AG09309 (cell line): Measurements from ENCODE around the gene PIPOX.

ENCODE experiments used
- DNase-seq: peaks from one replicate; pipeline ENCODE4 v3.0.0-alpha.2; 2010; ENCODE audit warnings: low read depth
- H3K4me3 ChIP-seq: 2 replicates; pipeline ENCODE4 v1.5.1; 2011; ENCODE audit warnings: mild to moderate bottlenecking, low read depth, low read length, moderate library complexity; ENCODE audit not compliant: control insufficient read depth
- TF ChIP-seq, protein P1 (sequence below): IDR thresholded peaks from 2 replicates; pipeline ENCODE4 v1.5.1; 2011; ENCODE audit warnings: mild to moderate bottlenecking, low read depth, low read length, inconsistent platforms; ENCODE audit not compliant: insufficient read depth, control insufficient read depth; ENCODE audit errors: missing control alignments

The PIPOX gene

DNA sequence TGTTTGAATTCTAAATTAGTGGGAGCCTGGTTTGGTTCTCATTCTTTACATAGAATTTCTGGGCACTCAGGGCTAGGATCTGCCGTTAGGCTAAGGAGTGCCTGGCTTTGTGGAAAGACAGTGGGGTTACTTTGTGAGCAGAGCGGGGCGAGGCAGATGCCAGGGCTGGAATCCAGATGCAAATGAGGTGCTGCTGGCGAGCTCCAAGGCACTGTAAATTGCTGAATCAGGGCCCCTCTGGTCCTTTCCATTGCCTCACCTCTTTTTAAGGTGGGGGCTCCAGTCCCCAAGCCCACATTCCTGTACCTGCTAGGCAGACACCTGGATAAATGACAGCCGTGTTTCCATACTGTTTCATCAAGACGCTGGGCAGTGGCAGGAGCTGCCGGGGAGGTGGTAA is 33.8 kb downstream of the PIPOX start:
- no peak for DNase-seq
- TF ChIP-seq, protein P1, sequence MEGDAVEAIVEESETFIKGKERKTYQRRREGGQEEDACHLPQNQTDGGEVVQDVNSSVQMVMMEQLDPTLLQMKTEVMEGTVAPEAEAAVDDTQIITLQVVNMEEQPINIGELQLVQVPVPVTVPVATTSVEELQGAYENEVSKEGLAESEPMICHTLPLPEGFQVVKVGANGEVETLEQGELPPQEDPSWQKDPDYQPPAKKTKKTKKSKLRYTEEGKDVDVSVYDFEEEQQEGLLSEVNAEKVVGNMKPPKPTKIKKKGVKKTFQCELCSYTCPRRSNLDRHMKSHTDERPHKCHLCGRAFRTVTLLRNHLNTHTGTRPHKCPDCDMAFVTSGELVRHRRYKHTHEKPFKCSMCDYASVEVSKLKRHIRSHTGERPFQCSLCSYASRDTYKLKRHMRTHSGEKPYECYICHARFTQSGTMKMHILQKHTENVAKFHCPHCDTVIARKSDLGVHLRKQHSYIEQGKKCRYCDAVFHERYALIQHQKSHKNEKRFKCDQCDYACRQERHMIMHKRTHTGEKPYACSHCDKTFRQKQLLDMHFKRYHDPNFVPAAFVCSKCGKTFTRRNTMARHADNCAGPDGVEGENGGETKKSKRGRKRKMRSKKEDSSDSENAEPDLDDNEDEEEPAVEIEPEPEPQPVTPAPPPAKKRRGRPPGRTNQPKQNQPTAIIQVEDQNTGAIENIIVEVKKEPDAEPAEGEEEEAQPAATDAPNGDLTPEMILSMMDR: no peak
- no peak overlapping the region for H3K4me3 ChIP-seq

DNA sequence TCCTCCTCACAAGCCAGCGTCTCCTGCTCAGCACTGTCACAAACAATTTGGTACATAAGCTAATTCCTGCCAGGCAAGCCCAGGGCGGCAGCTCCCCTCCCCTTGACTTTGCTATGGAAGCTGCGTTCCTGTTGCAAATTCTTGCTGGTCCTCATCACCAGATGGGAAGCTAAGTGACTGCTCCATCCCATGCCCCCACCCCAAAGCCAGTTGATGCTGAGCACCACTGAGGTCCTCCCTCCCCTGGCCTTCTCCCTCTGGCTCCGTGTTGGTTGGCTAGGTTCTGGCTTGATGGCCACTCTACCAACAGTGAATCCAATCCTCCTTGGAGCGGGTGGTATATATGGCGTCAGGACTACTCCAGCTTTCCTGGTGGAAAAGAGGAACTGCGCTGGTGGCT is 34.4 kb downstream of the PIPOX start:
- TF ChIP-seq, protein P1: no peak
- DNase-seq: no peak
- no peak overlapping the region for H3K4me3 ChIP-seq

DNA sequence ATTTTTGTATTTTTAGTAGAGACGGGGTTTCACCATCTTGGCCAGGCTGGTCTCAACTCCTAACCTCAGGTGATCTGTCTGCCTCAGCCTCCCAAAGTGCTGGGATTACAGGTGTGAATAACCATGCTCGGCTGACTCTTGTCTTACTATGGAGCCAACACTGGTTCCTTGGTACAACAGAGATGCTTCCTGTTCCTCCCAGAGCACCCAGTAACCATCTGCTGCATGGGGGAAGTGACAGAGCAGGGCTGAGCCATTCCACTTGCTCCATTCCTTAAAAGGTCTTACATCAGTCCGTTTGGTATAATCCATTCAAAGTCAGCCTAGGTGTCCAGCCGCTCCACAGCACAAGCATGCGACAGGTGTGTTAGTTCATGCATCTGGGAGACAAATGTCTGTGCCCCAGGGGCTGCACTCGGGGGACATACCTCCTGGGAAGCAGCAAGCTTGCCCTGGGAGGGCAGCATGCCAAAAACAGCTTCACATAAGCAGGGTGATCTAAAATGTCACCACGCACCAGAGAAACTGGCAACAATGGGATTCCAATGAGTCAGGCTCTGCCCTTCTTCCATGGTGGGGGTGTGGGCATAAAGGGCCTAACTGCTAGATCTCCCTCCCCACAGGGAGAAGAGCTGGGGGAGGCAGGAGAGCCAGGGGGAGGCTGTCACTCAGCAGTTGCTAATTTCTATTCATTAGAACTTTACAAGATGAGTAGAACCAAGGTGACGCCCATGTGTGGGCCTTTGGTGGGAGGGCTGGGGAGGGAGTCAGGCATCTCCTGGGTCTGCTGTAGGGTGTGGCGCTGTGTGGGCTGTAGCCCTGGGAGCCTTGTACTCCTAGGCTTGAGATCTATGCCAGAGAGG is 35.5 kb downstream of the PIPOX start:
- no peak for DNase-seq
- H3K4me3 ChIP-seq: no peak overlapping the region
- TF ChIP-seq, protein P1: no peak

DNA sequence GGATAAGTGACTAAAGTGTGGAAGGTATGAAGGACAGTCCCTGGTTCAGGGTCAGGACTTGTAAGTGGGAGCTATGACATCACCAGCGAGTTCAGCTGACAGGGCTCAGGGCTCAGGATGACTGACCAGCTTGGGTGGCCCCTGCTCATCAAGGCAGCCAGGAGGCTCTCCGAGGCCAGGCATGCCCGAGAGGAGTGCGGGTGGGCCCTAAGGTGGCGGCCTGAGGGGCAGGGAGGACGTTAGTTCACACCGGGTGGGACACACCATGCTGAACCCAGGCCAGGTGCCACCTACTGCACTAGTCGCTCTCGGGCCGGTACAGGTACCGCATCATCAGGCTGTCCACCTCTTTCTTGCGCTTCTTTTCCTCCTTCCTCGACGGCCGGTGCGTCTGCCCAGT is 36.5 kb downstream of the PIPOX start:
- TF ChIP-seq, protein P1: no peak

DNA sequence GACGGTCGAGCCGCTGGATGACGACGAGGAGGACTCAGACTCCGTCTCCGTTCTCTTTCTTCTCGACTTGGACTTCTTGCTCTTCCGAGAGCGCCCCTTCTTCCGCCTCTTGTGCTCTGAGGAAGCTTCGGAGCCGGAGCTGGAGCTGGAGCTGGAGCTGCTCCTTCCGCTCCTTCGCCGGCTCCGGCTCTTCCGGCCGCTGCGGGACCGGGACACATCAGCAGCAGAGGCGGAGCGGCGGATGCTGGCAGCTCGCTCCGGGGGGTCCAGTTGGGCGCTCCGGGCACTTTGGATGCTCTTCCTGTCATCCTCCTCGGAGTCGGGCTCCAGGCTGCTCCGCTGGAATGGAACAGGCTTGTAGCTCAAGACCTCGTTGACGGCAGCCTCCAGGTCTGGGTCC is 36.9 kb downstream of the PIPOX start:
- DNase-seq: no peak
- TF ChIP-seq, protein P1: no peak
- no peak overlapping the region for H3K4me3 ChIP-seq

More for the DNA sequence above, 36.5 kb downstream of the PIPOX start:
- DNase-seq: no peak
- no peak overlapping the region for H3K4me3 ChIP-seq

DNA sequence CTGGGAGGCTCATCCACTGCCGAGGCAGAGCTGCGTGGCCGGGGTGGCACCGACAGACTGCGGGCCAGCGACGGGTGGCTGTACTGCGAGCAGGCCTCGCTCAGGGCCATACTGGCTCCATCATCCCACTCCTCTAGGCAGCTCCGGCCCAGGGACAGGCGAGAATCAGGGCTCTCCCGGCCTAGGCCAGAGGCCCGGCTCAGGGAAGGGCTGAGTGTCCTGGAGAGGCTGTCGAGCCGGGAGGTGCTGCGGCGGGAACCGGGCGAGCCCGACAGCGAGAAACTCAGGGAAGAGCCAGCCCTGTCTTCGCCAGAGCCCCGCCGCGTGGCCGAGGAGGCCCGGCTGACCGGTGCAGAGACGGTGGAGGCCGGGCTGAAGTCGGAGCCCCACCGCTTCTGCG is 37.4 kb downstream of the PIPOX start:
- TF ChIP-seq, protein P1: no peak
- DNase-seq: no peak

More for the DNA sequence above, 37.4 kb downstream of the PIPOX start:
- no peak overlapping the region for H3K4me3 ChIP-seq
